Measurements from ENCODE around the gene DNAJC16.
"Not testable (repeated sequence)": the region's sequence is repeated elsewhere in the genome, so short reads cannot be mapped to it uniquely, and the experiment has no call there.

The DNAJC16 gene

GRCh38 chr1:15603050-15603965 is 76.7 kb downstream of the DNAJC16 start:
- Histone ChIP-seq H3K9ac (ENCODE audit: low read depth, low read length) (peak overlapping the region; percentile 75), H3K36me3 (ENCODE audit: insufficient read depth, low read length) (no peaks in the 10 kb centered on the region), H3K27me3 (ENCODE audit: control insufficient read depth, insufficient read depth, low read length) (no peaks in the 10 kb centered on the region), H3K4me3 (ENCODE audit: low read length) (peak overlapping the region; percentile 88), H3K4me2 (ENCODE audit: low read length) (peak overlapping the region; percentile 89), H3K9me3 (replicated peaks; ENCODE audit: low read length) (no peaks in the 10 kb centered on the region), H3K4me1 (ENCODE audit: control insufficient read depth, insufficient read depth, low read length) (peaks cover 6% of the 10 kb centered on the region)

DNA sequence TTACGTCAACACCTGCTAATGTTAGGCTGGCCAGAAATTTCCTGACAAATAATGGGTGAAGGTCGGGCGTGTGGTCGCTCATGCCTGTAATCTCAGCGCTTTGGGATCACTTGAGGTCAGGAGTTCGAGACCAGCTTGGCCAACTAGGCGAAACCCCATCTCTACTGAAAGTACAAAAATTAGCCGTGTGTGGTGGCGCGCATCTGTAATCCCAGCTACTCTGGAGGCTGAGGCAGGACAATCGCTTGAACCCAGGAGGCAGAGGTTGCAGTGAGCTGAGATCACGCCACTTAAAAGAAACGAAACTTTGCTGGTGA is 77.3 kb downstream of the DNAJC16 start:
- H3K36me3 ChIP-seq (ENCODE audit: insufficient read depth, low read length); H3K9me3 ChIP-seq (replicated peaks; ENCODE audit: low read length); H3K27me3 ChIP-seq (ENCODE audit: control insufficient read depth, insufficient read depth, low read length); H3K4me1 ChIP-seq (ENCODE audit: control insufficient read depth, insufficient read depth, low read length): not testable (repeated sequence)
- H3K4me2 ChIP-seq (ENCODE audit: low read length): peak overlapping the region; percentile 89
- peak overlapping the region; percentile 88 for H3K4me3 ChIP-seq (ENCODE audit: low read length)
- H3K9ac ChIP-seq (ENCODE audit: low read depth, low read length): peak overlapping the region; percentile 30

- not testable (repeated sequence) for H3K4me3 ChIP-seq (ENCODE audit: low read length); H3K27me3 ChIP-seq (ENCODE audit: control insufficient read depth, insufficient read depth, low read length); H3K9me3 ChIP-seq (replicated peaks; ENCODE audit: low read length); H3K36me3 ChIP-seq (ENCODE audit: insufficient read depth, low read length); H3K9ac ChIP-seq (ENCODE audit: low read depth, low read length); H3K4me2 ChIP-seq (ENCODE audit: low read length); H3K4me1 ChIP-seq (ENCODE audit: control insufficient read depth, insufficient read depth, low read length)
Observed at GRCh38 chr1:15604400-15604799, 77.8 kb downstream of the DNAJC16 start.

DNA sequence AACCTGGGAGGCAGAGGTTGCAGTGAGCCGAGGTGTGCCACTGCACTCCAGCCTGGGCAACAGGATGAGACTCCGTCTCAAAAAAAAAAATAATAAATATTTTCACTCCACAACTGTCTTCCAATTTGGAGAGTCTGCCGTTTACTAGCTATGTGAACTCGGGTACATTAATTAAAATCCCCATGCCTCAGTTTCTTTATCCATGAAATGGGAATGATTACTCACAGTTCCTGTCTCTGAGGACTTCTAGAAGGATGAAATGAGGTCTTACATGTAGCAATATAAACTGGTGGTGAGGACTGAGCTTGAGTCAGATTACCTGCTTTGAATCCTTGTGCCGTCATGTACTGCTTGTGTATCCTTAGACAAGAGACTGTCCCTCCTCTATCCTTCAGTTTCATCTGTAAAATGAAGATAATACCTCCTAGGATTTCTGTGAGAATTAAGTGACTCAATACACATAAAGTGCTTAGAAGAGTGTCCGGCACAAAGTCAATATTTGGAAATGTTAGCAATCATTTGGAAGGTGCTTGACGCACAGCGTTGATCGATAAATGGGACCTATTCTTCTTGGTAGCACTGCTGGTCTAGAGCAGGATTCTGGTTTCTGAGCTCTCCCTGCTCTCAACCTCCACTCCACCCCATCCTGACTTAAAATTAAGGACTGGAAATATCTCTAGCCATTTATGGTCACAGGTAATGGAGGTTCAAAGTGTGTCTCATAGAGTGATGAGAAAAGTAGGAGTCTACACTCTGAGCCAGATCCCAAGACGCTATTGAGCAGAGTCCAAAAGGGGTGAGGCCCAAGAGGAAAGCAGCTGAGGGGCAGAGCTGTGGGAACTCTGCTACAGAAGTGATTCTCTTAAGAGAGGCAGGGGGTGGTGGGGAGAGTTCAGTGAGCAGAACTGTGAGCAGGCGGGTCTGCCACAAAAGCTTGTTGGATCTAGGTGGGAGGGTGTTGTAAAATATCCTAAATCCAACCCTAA is 79.0 kb downstream of the DNAJC16 start:
- no peaks in the 10 kb centered on the region for H3K9me3 ChIP-seq (replicated peaks; ENCODE audit: low read length)
- H3K4me2 ChIP-seq (ENCODE audit: low read length): no peak overlapping the region
- no peaks in the 10 kb centered on the region for H3K36me3 ChIP-seq (ENCODE audit: insufficient read depth, low read length)
- H3K4me1 ChIP-seq (ENCODE audit: control insufficient read depth, insufficient read depth, low read length): peaks cover 6% of the 10 kb centered on the region
- no peaks in the 10 kb centered on the region for H3K27me3 ChIP-seq (ENCODE audit: control insufficient read depth, insufficient read depth, low read length)
- H3K9ac ChIP-seq (ENCODE audit: low read depth, low read length): no peak overlapping the region
- H3K4me3 ChIP-seq (ENCODE audit: low read length): no peak overlapping the region

DNA sequence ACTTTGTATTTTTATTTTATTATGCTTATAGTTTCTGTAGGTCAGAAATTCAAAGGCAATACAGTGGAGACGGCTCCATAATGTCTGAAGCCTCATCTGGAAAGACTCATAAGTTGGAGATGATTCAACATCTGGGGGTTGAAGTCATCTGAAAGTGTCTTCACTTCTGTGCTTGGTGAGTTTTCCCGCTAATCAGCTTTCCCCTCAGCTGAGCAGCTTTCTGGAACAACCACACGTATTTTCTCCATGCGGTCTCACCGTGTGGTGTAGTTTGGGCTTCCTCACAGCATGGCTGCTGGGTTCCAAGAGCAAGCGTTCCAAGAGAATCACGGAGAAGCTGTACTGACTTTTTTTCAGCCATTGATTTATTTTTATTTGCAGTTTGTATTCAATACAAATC is 83.0 kb downstream of the DNAJC16 start:
- Histone ChIP-seq H3K4me3 (ENCODE audit: low read length) (no peak overlapping the region), H3K4me2 (ENCODE audit: low read length) (no peak overlapping the region), H3K36me3 (ENCODE audit: insufficient read depth, low read length) (no peaks in the 10 kb centered on the region), H3K9me3 (replicated peaks; ENCODE audit: low read length) (no peaks in the 10 kb centered on the region), H3K9ac (ENCODE audit: low read depth, low read length) (no peak overlapping the region), H3K27me3 (ENCODE audit: control insufficient read depth, insufficient read depth, low read length) (no peaks in the 10 kb centered on the region), H3K4me1 (ENCODE audit: control insufficient read depth, insufficient read depth, low read length) (no peaks in the 10 kb centered on the region)

DNA sequence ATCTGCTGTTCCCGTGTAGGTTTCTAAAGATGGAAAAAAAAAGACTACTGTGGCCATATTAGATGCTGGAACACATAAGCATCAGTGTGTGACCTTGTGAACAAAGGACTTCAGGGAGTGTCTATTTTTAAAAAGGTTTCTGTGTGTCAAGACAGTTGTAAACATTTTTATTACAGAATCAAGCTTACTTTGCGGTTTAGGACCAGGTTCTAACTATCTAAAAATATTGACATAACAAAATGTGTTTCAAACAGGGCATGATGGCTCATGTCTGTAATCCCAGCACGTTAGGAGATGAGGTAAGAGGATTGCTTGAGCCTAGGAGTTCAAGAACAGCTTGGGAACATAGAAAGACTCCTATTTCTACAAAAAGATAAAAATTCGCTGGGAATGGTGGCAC is 83.5 kb downstream of the DNAJC16 start:
- Histone ChIP-seq H3K4me2 (ENCODE audit: low read length) (no peak overlapping the region), H3K4me3 (ENCODE audit: low read length) (no peak overlapping the region), H3K4me1 (ENCODE audit: control insufficient read depth, insufficient read depth, low read length) (no peaks in the 10 kb centered on the region), H3K36me3 (ENCODE audit: insufficient read depth, low read length) (no peaks in the 10 kb centered on the region), H3K9ac (ENCODE audit: low read depth, low read length) (no peak overlapping the region), H3K9me3 (replicated peaks; ENCODE audit: low read length) (no peaks in the 10 kb centered on the region), H3K27me3 (ENCODE audit: control insufficient read depth, insufficient read depth, low read length) (no peaks in the 10 kb centered on the region)

GRCh38 chr1:15616373-15617172 is 89.9 kb downstream of the DNAJC16 start:
- peak overlapping the region; percentile 76 for H3K4me2 ChIP-seq (ENCODE audit: low read length)

DNA sequence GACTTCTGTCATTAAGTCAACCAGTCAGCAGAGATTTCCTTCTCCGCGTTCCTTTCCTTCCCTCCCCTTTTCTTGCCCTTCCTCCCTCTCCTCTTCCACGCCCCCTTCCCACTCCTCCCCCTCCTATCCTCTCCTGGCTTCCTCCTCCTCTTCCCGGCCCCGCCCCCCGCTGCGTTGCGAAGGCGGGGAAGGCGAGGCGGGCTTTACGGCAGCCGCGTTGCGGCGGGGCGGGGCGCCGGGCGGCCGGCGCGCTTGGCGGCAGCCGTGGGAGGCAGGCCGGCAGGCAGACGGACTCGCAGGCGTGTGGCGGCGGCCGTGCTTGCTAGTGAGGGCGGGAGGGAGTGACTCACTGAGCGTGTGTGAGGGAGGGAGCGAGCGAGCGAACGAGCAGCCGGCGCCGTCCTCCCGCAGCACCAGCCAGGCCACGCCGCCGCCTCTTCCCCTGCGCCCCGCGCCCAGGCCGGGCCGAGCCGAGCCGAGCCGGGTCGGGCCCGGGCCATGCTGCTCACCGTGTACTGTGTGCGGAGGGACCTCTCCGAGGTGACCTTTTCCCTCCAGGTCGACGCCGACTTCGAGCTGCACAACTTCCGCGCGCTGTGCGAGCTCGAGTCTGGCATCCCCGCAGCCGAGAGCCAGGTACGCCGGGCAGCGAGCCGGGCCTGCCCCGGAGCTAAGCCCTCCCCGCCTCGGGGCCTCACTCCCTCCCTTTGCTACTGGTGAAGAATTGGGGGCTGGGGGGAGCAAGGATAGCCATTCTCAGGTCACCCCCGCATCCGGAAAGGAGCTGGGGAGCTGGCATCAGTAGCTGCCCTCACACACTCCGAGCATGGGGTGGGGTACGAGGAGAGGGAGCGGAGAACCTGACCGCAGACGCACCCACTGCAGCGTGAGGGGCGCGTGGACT is 90.8 kb downstream of the DNAJC16 start, which contains the start of gene DDI2:
Gene DDI2 (plus strand): TSS at position 286 of the 904 bp plus-strand sequence. CDS start 213 bp downstream, at position 499.
- H3K4me3 ChIP-seq (ENCODE audit: low read length): peak within 1 kb of the TSS; percentile 96
- no peaks in the 10 kb centered on the region for H3K9me3 ChIP-seq (replicated peaks; ENCODE audit: low read length)
- H3K4me1 ChIP-seq (ENCODE audit: control insufficient read depth, insufficient read depth, low read length): peaks cover 28% of the 10 kb centered on the region
- peak within 1 kb of the TSS; percentile 85 for H3K4me2 ChIP-seq (ENCODE audit: low read length)
- H3K9ac ChIP-seq (ENCODE audit: low read depth, low read length): peak within 1 kb of the TSS; percentile 97
- H3K36me3 ChIP-seq (ENCODE audit: insufficient read depth, low read length): no peaks in the 10 kb centered on the region
- H3K27me3 ChIP-seq (ENCODE audit: control insufficient read depth, insufficient read depth, low read length): no peaks in the 10 kb centered on the region

More at GRCh38 chr1:15616373-15617172, 89.9 kb downstream of the DNAJC16 start:
- H3K9ac ChIP-seq (ENCODE audit: low read depth, low read length): peak overlapping the region; percentile 72
- no peaks in the 10 kb centered on the region for H3K36me3 ChIP-seq (ENCODE audit: insufficient read depth, low read length)
- peaks cover 28% of the 10 kb centered on the region for H3K4me1 ChIP-seq (ENCODE audit: control insufficient read depth, insufficient read depth, low read length)
- H3K27me3 ChIP-seq (ENCODE audit: control insufficient read depth, insufficient read depth, low read length): no peaks in the 10 kb centered on the region
- peak overlapping the region; percentile 65 for H3K4me3 ChIP-seq (ENCODE audit: low read length)
- H3K9me3 ChIP-seq (replicated peaks; ENCODE audit: low read length): no peaks in the 10 kb centered on the region

GRCh38 chr1:15618077-15618654 is 91.5 kb downstream of the DNAJC16 start:
- Histone ChIP-seq H3K9me3 (replicated peaks; ENCODE audit: low read length) (no peaks in the 10 kb centered on the region), H3K4me1 (ENCODE audit: control insufficient read depth, insufficient read depth, low read length) (peaks cover 28% of the 10 kb centered on the region), H3K36me3 (ENCODE audit: insufficient read depth, low read length) (no peaks in the 10 kb centered on the region)

More at GRCh38 chr1:15618077-15618654, 91.5 kb downstream of the DNAJC16 start:
- Histone ChIP-seq H3K4me2 (ENCODE audit: low read length) (peak overlapping the region; percentile 85), H3K4me3 (ENCODE audit: low read length) (peak overlapping the region; percentile 96), H3K27me3 (ENCODE audit: control insufficient read depth, insufficient read depth, low read length) (no peaks in the 10 kb centered on the region), H3K9ac (ENCODE audit: low read depth, low read length) (peak overlapping the region; percentile 97)

Data from skeletal muscle satellite cell (primary cell).